ENCODE data around the gene NKAIN2.

DNA sequence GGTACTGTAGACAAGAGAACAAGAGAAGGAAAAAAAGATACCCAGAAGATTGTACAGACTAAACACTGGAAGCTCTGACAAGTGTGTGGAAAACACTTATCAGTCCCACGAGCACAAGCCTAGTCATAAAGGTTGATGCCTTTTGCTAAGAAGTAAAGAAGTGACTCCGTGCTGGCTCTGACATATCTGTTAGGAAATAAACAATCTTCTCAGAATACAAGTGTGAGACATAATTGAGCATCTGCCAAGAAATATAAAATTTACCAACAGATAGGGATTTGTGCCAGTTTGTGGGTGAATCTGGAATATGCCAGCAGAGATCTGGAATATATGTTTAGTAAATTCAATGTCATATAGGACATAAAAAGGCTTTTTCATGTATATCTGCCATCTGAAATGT is 899.9 kb downstream of the NKAIN2 start:
- TF ChIP-seq, protein P1, sequence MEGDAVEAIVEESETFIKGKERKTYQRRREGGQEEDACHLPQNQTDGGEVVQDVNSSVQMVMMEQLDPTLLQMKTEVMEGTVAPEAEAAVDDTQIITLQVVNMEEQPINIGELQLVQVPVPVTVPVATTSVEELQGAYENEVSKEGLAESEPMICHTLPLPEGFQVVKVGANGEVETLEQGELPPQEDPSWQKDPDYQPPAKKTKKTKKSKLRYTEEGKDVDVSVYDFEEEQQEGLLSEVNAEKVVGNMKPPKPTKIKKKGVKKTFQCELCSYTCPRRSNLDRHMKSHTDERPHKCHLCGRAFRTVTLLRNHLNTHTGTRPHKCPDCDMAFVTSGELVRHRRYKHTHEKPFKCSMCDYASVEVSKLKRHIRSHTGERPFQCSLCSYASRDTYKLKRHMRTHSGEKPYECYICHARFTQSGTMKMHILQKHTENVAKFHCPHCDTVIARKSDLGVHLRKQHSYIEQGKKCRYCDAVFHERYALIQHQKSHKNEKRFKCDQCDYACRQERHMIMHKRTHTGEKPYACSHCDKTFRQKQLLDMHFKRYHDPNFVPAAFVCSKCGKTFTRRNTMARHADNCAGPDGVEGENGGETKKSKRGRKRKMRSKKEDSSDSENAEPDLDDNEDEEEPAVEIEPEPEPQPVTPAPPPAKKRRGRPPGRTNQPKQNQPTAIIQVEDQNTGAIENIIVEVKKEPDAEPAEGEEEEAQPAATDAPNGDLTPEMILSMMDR (IDR thresholded peaks at IDR 0.05) = no peak
- TF ChIP-seq POLR2A (IDR thresholded peaks at IDR 0.05) (no peak), EP300 (IDR thresholded peaks at IDR 0.05) (no peak)

Measured in sigmoid colon (tissue), 4 donors.